GM12878 (cell line): Measurements from ENCODE around the gene TBX5. TPM values are rescaled to one million over a fixed set of nuclear protein-coding genes. Genes with fewer than 3 reads are reported as not detected.

Source experiments
- ATAC-seq: fragments of 200-7000 bp; cut with Tn5 transposase; 3 replicates; pipeline ENCODE4 v1.9.1; 2020; ENCODE audit warnings: mild to moderate bottlenecking, moderate library complexity
- BruUV-seq: library from RNA; stranded (reverse); fragments of 400-500 nt; replicated peaks from 2 replicates; lab custom pipeline; 2021; lab: Mats Ljungman, UMichigan
- CTCF ChIA-PET: fragments of 300-600 bp; sonication (Branson Sonifier 250); formaldehyde crosslinking; extraction: SDS; loops from one replicate; lab custom pipeline; 2021; ENCODE audit warnings: inconsistent platforms; lab: Yijun Ruan, JAX
- POLR2A ChIA-PET: fragments of 350-600 bp; formaldehyde crosslinking; extraction: SDS; loops from one replicate; lab custom pipeline; 2021; ENCODE audit warnings: inconsistent platforms; lab: Charles Lee
- RAD21 ChIA-PET: fragments of 300-600 bp; sonication (Branson Sonifier 250); formaldehyde crosslinking; loops from one replicate; lab custom pipeline; 2023; ENCODE audit warnings: antibody characterized with exemption; ENCODE audit not compliant: unreplicated experiment; lab: Charles Lee
- SMC1A ChIA-PET: fragments of 300-600 bp; sonication (Branson Sonifier 250); formaldehyde crosslinking; loops from one replicate; lab custom pipeline; 2023; ENCODE audit not compliant: unreplicated experiment, uncharacterized antibody; lab: Charles Lee
- DNase-seq: peaks from one replicate; pipeline ENCODE4 v3.0.0-alpha.2; 2011; ENCODE audit warnings: low read depth, low spot score
- FAIRE-seq: peaks from 3 replicates; lab custom pipeline; 2011; peaks lifted over from hg19 to GRCh38; lab: Jason Lieb, UNC
- H2AFZ ChIP-seq: 2 replicates; pipeline ENCODE4 v1.6.0; 2011; ENCODE audit warnings: low read depth, low read length, control low read depth; ENCODE audit not compliant: control insufficient read depth
- H3K27ac ChIP-seq: 2 replicates; pipeline ENCODE4 v1.5.1; 2011; ENCODE audit warnings: control low read depth; ENCODE audit not compliant: control insufficient read depth, insufficient read depth
- H3K27me3 ChIP-seq, 2 experiments: replicated peaks in 1 of 2; 2 replicates each; pipeline versions ENCODE4 v1.6.0 to v1.6.1; 2011; ENCODE audit warnings: low read length in 1 of 2; ENCODE audit not compliant: control insufficient read depth in 2 of 2, insufficient read depth in 2 of 2
- H3K36me3 ChIP-seq, 2 experiments: 2 replicates each; pipeline ENCODE4 v1.5.1; 2011; ENCODE audit warnings: low read length in 1 of 2; ENCODE audit not compliant: control insufficient read depth in 2 of 2, insufficient read depth in 2 of 2
- H3K4me1 ChIP-seq: 2 replicates; pipeline ENCODE4 v1.6.1; 2011; ENCODE audit warnings: mild to moderate bottlenecking, low read length, moderate library complexity, mixed read lengths; ENCODE audit not compliant: control insufficient read depth, insufficient read depth
- H3K4me2 ChIP-seq: 2 replicates; pipeline ENCODE4 v1.6.0; 2011; ENCODE audit warnings: control low read depth; ENCODE audit not compliant: control insufficient read depth, insufficient read depth
- H3K4me3 ChIP-seq: fragments of 200-600 bp; sonication (generic); 2 replicates; pipeline ENCODE4 v1.5.1; 2016
- H3K79me2 ChIP-seq: 2 replicates; pipeline ENCODE4 v1.6.0; 2011; ENCODE audit warnings: low read length; ENCODE audit not compliant: control insufficient read depth, insufficient read depth
- H3K9ac ChIP-seq: 2 replicates; pipeline ENCODE4 v1.8.0; 2011; ENCODE audit warnings: low read length, control low read depth, mixed read lengths; ENCODE audit not compliant: control insufficient read depth, insufficient read depth
- H3K9me3 ChIP-seq: replicated peaks from 3 replicates; pipeline ENCODE4 v1.5.1; 2011; ENCODE audit warnings: mild to moderate bottlenecking, low read length; ENCODE audit not compliant: control insufficient read depth, insufficient read depth
- H4K20me1 ChIP-seq: 2 replicates; pipeline ENCODE4 v1.6.0; 2011; ENCODE audit not compliant: control insufficient read depth, insufficient read depth
- CBX3 ChIP-seq: fragments of 200-600 bp; sonication (generic); IDR thresholded peaks from 2 replicates; pipeline ENCODE4 v1.6.1; 2016; ENCODE audit warnings: low read depth, borderline replicate concordance
- FOXM1 ChIP-seq: IDR thresholded peaks from 2 replicates; pipeline ENCODE4 v1.6.1; 2012; ENCODE audit warnings: low read depth, mild to moderate bottlenecking, inconsistent platforms, low read length, moderate library complexity
- KAT2A ChIP-seq: conservative IDR thresholded peaks from 2 replicates; pipeline ENCODE4 v1.6.1; 2011; ENCODE audit warnings: low read depth, low read length; ENCODE audit not compliant: control insufficient read depth
- RAD21 ChIP-seq: IDR thresholded peaks from 2 replicates; pipeline ENCODE4 v1.6.1; 2011; ENCODE audit warnings: mild to moderate bottlenecking, low read depth, low read length, moderate library complexity; ENCODE audit not compliant: insufficient read depth
- TARDBP ChIP-seq: IDR thresholded peaks from 2 replicates; pipeline ENCODE4 v1.6.1; 2016; ENCODE audit warnings: borderline replicate concordance
- TBL1XR1 ChIP-seq: IDR thresholded peaks from 2 replicates; pipeline ENCODE4 v1.6.1; 2012; ENCODE audit warnings: low read depth, low read length, improper control_type of control experiment
- YY1 ChIP-seq: IDR thresholded peaks from 2 replicates; pipeline ENCODE4 v1.6.1; 2011; ENCODE audit warnings: low read depth, mild to moderate bottlenecking, low read length
- WGBS: methylation state at CpG from one replicate; pipeline ENCODE4 v1.1.6; 2016; ENCODE audit warnings: low lambda C conversion rate; ENCODE audit not compliant: insufficient replicate concordance, insufficient coverage; ENCODE audit errors: missing lambda C conversion rate; 5-methylcytosine and 5-hydroxymethylcytosine counted together
- in situ Hi-C: fragments of 300-500 bp; cut with MboI; formaldehyde crosslinking; loops from 9 replicates; pipeline ENCODE4 v1.14.3; 2018; ENCODE audit warnings: mixed read lengths
- intact Hi-C: fragments of 100-400 bp; cut with micrococcal nuclease; formaldehyde crosslinking; loops from one replicate; pipeline ENCODE4 v1.14.2; 2022; ENCODE audit not compliant: unreplicated experiment
- polyA plus RNA-seq, 11 experiments: library from polyadenylated mRNA; depleted of rRNA in 4 of 11; unstranded in 6 of 11; stranded (reverse) in 5 of 11; fragments of >200 nt; fragmentation: Nextera tagmentation in 4 of 11; fragmentation: Illumina TruSeq in 1 of 11; extraction: Ambion mirVana in 4 of 11; extraction: Trizol in 1 of 11; gene quantifications; 1 replicate in 1 of 11; 2 replicates in 10 of 11; pipeline versions ENCODE4 v1.2.1 to v1.2.3, GENCODE V29; 2011 to 2016; ENCODE audit warnings: inconsistent platforms in 2 of 11, missing spikeins in 2 of 11, low read depth in 1 of 11
- total RNA-seq, 4 experiments: library from RNA; depleted of rRNA in 3 of 4; stranded (reverse); fragments of >200 nt in 3 of 4; fragmentation: Illumina TruSeq in 1 of 4; extraction: Trizol in 1 of 4; gene quantifications; 2 replicates each; pipeline versions ENCODE4 v1.2.1 to v1.2.3, GENCODE V29; 2013 to 2021

TBX5 gene
- total and polyA plus RNA-seq, 10 of the 15 experiments (the other 5 are each of a cell fraction or from before 2014, with no cell fraction given), result 0.04 TPM; not detected in 9

DNA sequence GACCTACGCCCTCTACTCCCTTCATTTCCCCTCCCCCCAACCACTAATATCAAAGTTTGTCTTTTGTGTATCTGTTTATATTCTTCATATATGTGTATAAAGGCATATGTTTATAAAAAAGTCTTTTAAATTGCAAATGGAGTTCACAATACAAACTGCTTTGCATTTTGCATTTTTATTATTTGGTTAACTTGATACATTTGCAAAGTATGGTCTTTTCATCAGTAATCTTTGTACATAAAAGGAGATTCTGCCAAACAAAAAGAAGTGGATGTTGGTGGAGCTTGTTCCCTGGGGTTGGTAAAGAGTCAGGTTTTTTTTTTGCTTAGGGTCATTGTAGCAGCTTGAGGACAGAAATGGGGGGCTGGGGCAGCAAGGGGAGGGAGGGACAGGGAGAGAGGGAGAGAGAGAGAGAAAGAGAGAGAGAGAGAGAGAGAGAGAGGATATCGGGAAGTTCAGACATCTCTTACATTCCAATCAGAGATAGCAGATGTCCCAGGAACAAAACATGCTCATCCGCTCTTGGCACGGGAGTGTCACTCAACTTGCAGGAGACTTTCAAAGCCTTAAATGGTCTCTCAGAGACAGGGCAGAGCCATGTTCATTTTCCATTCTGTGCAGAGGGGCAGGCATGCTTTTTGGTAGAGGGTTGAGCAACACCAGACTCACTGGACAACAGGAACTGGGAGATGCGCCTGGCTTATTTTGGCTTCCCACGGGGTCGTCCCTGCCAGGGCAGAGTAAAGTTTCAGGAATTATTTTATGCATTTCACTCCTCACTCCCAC lies 44.8 kb upstream of the TBX5 start:
- Histone ChIP-seq H3K9ac (no peak overlapping the region), H3K36me3 (no peaks in the 10 kb centered on the region), H3K27me3 (peaks cover 9 to 25% of the 10 kb centered on the region in 2 experiments), H4K20me1 (no peaks in the 10 kb centered on the region), H3K4me3 (no peak overlapping the region), H3K9me3 (no peaks in the 10 kb centered on the region; the same call in 2 of the 3 replicates), H3K79me2 (no peaks in the 10 kb centered on the region), H3K4me1 (no peaks in the 10 kb centered on the region), H3K4me2 (no peak overlapping the region), H3K27ac (no peak overlapping the region), H2AFZ (no peak overlapping the region)
- in situ Hi-C loops (no loop called here), intact Hi-C loops (no loop called here)
- SMC1A ChIA-PET, result no interaction called here
- DNase-seq, result no peak
- RAD21 ChIA-PET, result no interaction called here
- no peak for FAIRE-seq
- WGBS, result 18% methylated on average over 6 of the region's 7 CpGs
- TF ChIP-seq TARDBP, result no peak
- TF ChIP-seq KAT2A, result no peak
- CTCF ChIA-PET, result no interaction called here
- no TSS peak for BruUV-seq
- ATAC-seq, result no peak
- POLR2A ChIA-PET, result no interaction called here

- no peaks in the 10 kb centered on the region for H4K20me1 ChIP-seq
- no peaks in the 10 kb centered on the region for H3K36me3 ChIP-seq
- H2AFZ ChIP-seq, result no peak overlapping the region
- RAD21 ChIA-PET, result no interaction called here
- CTCF ChIA-PET, result no interaction called here
- no TSS peak for BruUV-seq
- H3K27ac ChIP-seq, result no peak overlapping the region
- 0% methylated on average over 5 of the region's 5 CpGs for WGBS
- in situ Hi-C loops, result no loop called here
- ATAC-seq (no peak), FAIRE-seq (no peak), DNase-seq (no peak)
- no peak overlapping the region for H3K4me3 ChIP-seq
- no peaks in the 10 kb centered on the region; the same call in 2 of the 3 replicates for H3K9me3 ChIP-seq
- SMC1A ChIA-PET, result no interaction called here
- intact Hi-C loops, result no loop called here
- POLR2A ChIA-PET, result no interaction called here
- no peak overlapping the region for H3K9ac ChIP-seq
- no peak overlapping the region for H3K4me2 ChIP-seq
- H3K79me2 ChIP-seq, result no peaks in the 10 kb centered on the region
- H3K27me3 ChIP-seq, result peaks cover 9 to 25% of the 10 kb centered on the region in 2 experiments
- no peaks in the 10 kb centered on the region for H3K4me1 ChIP-seq
- TF ChIP-seq TBL1XR1 (no peak), CBX3 (no peak), FOXM1 (no peak), YY1 (no peak), RAD21 (no peak)
These were observed 44.1 kb upstream of the TBX5 start for GRCh38 chr12:114450019-114450418.
